WI38 (cell line): Measurements from ENCODE around the gene TSHZ2.

Source experiments
- H3K4me3 ChIP-seq: 2 replicates; pipeline ENCODE4 v1.5.1; 2011; ENCODE audit warnings: low read depth, mild to moderate bottlenecking, control low read depth, low read length
- CTCF ChIP-seq: IDR thresholded peaks from 2 replicates; pipeline ENCODE4 v1.5.1; 2012; ENCODE audit warnings: low read depth, mild to moderate bottlenecking, control low read depth, low read length

TSHZ2 gene

GRCh38 chr20:53079261-53079691 is 107.1 kb downstream of the TSHZ2 start:
- H3K4me3 ChIP-seq, result no peak overlapping the region
- TF ChIP-seq CTCF, result no peak

- H3K4me3 ChIP-seq, result no peak overlapping the region
- TF ChIP-seq CTCF, result no peak
Observed at GRCh38 chr20:53079828-53080686, 107.9 kb downstream of the TSHZ2 start.

- TF ChIP-seq CTCF, result no peak
- no peak overlapping the region for H3K4me3 ChIP-seq
Observed at GRCh38 chr20:53080687-53080962, 108.5 kb downstream of the TSHZ2 start.

- no peak for TF ChIP-seq CTCF
- H3K4me3 ChIP-seq, result no peak overlapping the region
Observed at GRCh38 chr20:53080969-53081871, 109.1 kb downstream of the TSHZ2 start.

- TF ChIP-seq CTCF, result no peak
- H3K4me3 ChIP-seq, result no peak overlapping the region
Observed at GRCh38 chr20:53081916-53082863, 110.0 kb downstream of the TSHZ2 start.

GRCh38 chr20:53083411-53083810 is 111.3 kb downstream of the TSHZ2 start:
- no peak overlapping the region for H3K4me3 ChIP-seq
- no peak for TF ChIP-seq CTCF
